PC-3 (cell line): ENCODE measurements around the gene HIPK2. TPM values are rescaled to one million over a fixed set of nuclear protein-coding genes. Genes with fewer than 3 reads are reported as not detected.

ENCODE experiments used
- ATAC-seq: fragments of 200-7000 bp; cut with Tn5 transposase; 2 replicates; pipeline ENCODE4 v1.9.1; 2020; ENCODE audit warnings: mild to moderate bottlenecking, moderate library complexity
- BruUV-seq: library from RNA; stranded (reverse); fragments of 400-500 nt; replicated peaks from 2 replicates; lab custom pipeline; 2021; lab: Mats Ljungman, UMichigan
- CTCF ChIA-PET: fragments of 300-600 bp; sonication (Branson Sonifier 250); formaldehyde crosslinking; loops from one replicate; lab custom pipeline; 2022; ENCODE audit warnings: antibody characterized with exemption; lab: Charles Lee
- POLR2A ChIA-PET: fragments of 300-600 bp; sonication (Branson Sonifier 250); formaldehyde crosslinking; loops from one replicate; lab custom pipeline; 2022; ENCODE audit warnings: antibody characterized with exemption; ENCODE audit not compliant: unreplicated experiment; lab: Charles Lee
- DNase-seq: peaks from one replicate; pipeline ENCODE4 v3.0.0-alpha.2; 2015
- H2AFZ ChIP-seq: fragments of 300-600 bp; sonication (generic); 2 replicates; pipeline ENCODE4 v1.6.0; 2016; ENCODE audit warnings: antibody characterized with exemption, low read length
- H3F3A ChIP-seq: fragments of 300-600 bp; sonication (generic); one replicate; pipeline ENCODE4 v1.6.0; 2017; ENCODE audit warnings: antibody characterized with exemption, low read length, control low read depth, mild to moderate bottlenecking; ENCODE audit not compliant: unreplicated experiment
- H3K27ac ChIP-seq: fragments of 300-600 bp; sonication (generic); 2 replicates; pipeline ENCODE4 v1.5.1; 2016; ENCODE audit warnings: mild to moderate bottlenecking, low read length
- H3K27me3 ChIP-seq: fragments of 300-600 bp; sonication (generic); 2 replicates; pipeline ENCODE4 v1.6.1; 2016; ENCODE audit warnings: low read length, mixed read lengths
- H3K36me3 ChIP-seq: fragments of 300-600 bp; sonication (generic); 2 replicates; pipeline ENCODE4 v1.6.1; 2016; ENCODE audit warnings: low read depth, mixed run types, low read length, mixed read lengths
- H3K4me1 ChIP-seq: fragments of 300-600 bp; sonication (generic); 2 replicates; pipeline ENCODE4 v1.5.1; 2016; ENCODE audit warnings: low read length; ENCODE audit not compliant: insufficient read depth
- H3K4me2 ChIP-seq: fragments of 300-600 bp; sonication (generic); 2 replicates; pipeline ENCODE4 v1.6.0; 2016; ENCODE audit warnings: low read length
- H3K4me3 ChIP-seq: fragments of 300-600 bp; sonication (generic); 2 replicates; pipeline ENCODE4 v1.5.1; 2016; ENCODE audit warnings: mild to moderate bottlenecking, low read length, mixed read lengths
- H3K79me2 ChIP-seq: fragments of 300-600 bp; sonication (generic); 2 replicates; pipeline ENCODE4 v1.6.1; 2017; ENCODE audit warnings: low read length, mixed read lengths
- H3K9ac ChIP-seq: fragments of 300-600 bp; sonication (generic); 2 replicates; pipeline ENCODE4 v1.6.0; 2016; ENCODE audit warnings: mild to moderate bottlenecking, low read length
- H3K9me2 ChIP-seq: fragments of 300-600 bp; sonication (generic); replicated peaks from 2 replicates; pipeline ENCODE4 v1.6.1; 2016; ENCODE audit warnings: mixed run types, low read length, mixed read lengths
- H3K9me3 ChIP-seq: fragments of 300-600 bp; sonication (generic); 2 replicates; pipeline ENCODE4 v1.6.1; 2016; ENCODE audit warnings: low read length, mixed read lengths
- H4K20me1 ChIP-seq: fragments of 300-600 bp; sonication (generic); 2 replicates; pipeline ENCODE4 v1.6.1; 2016; ENCODE audit warnings: low read length, mixed read lengths
- CTCF ChIP-seq: fragments of 300-600 bp; sonication (generic); conservative IDR thresholded peaks from 2 replicates; pipeline ENCODE4 v1.5.1; 2017; ENCODE audit warnings: antibody characterized with exemption, low read depth, mild to moderate bottlenecking, low read length
- EZH2 ChIP-seq: fragments of 300-600 bp; sonication (generic); IDR thresholded peaks from one replicate; pipeline ENCODE4 v1.6.1; 2017; ENCODE audit warnings: antibody characterized with exemption, mild to moderate bottlenecking, low read length; ENCODE audit not compliant: unreplicated experiment
- EZH2phosphoT487 ChIP-seq: fragments of 300-600 bp; sonication (generic); IDR thresholded peaks from 2 replicates; pipeline ENCODE4 v1.6.1; 2018; ENCODE audit warnings: mild to moderate bottlenecking, antibody characterized with exemption, low read length, borderline replicate concordance
- intact Hi-C: fragments of 100-400 bp; cut with micrococcal nuclease; formaldehyde crosslinking; loops from 2 replicates; pipeline ENCODE4 v1.9.0; 2023
- total RNA-seq: library from RNA; depleted of rRNA; stranded (reverse); fragments of >200 nt; gene quantifications from 2 replicates; pipeline ENCODE4 v1.2.3, GENCODE V29; 2014

Gene HIPK2
- total RNA-seq, 1 experiment from 2014 or later = 38.1 TPM

GRCh38 chr7:139643951-139644585 is 133.7 kb downstream of the HIPK2 start:
- no peak for ATAC-seq
- Histone ChIP-seq H3K9ac (no peak overlapping the region), H3K9me3 (no peaks in the 10 kb centered on the region), H3F3A (no peaks in the 10 kb centered on the region), H3K4me1 (peaks cover 14% of the 10 kb centered on the region; the same call in 1 of the 2 replicates), H3K9me2 (no peaks in the 10 kb centered on the region), H3K4me2 (no peak overlapping the region), H3K27ac (no peak overlapping the region), H3K4me3 (no peak overlapping the region), H3K79me2 (peaks cover 91% of the 10 kb centered on the region), H3K36me3 (peaks cover 44% of the 10 kb centered on the region), H3K27me3 (no peaks in the 10 kb centered on the region), H2AFZ (no peak overlapping the region), H4K20me1 (no peaks in the 10 kb centered on the region)
- POLR2A ChIA-PET = no interaction called here
- intact Hi-C loops = no loop called here
- TF ChIP-seq EZH2 (no peak), CTCF (no peak), EZH2phosphoT487 (no peak)
- CTCF ChIA-PET = no interaction called here
- no peak for DNase-seq
- no TSS peak for BruUV-seq

- Histone ChIP-seq H3K79me2 (peaks cover 86% of the 10 kb centered on the region), H3F3A (no peaks in the 10 kb centered on the region), H4K20me1 (no peaks in the 10 kb centered on the region), H3K4me3 (no peak overlapping the region), H3K27me3 (no peaks in the 10 kb centered on the region), H3K9ac (no peak overlapping the region), H2AFZ (no peak overlapping the region), H3K27ac (no peak overlapping the region), H3K36me3 (peaks cover 44% of the 10 kb centered on the region), H3K9me3 (no peaks in the 10 kb centered on the region), H3K4me1 (peaks cover 13% of the 10 kb centered on the region; the same call in 1 of the 2 replicates), H3K4me2 (no peak overlapping the region), H3K9me2 (no peaks in the 10 kb centered on the region)
- DNase-seq (no peak), ATAC-seq (no peak)
- ChIA-PET CTCF (no interaction called here), POLR2A (no interaction called here)
- no TSS peak for BruUV-seq
- no peak for TF ChIP-seq EZH2
- no peak for TF ChIP-seq CTCF
- no peak for TF ChIP-seq EZH2phosphoT487
- intact Hi-C loops = no loop called here
Observed at GRCh38 chr7:139642283-139642682, 135.5 kb downstream of the HIPK2 start.

GRCh38 chr7:139641337-139641992 is 136.3 kb downstream of the HIPK2 start:
- Histone ChIP-seq H4K20me1 (no peaks in the 10 kb centered on the region), H3K27me3 (no peaks in the 10 kb centered on the region), H3F3A (no peaks in the 10 kb centered on the region), H3K27ac (no peak overlapping the region), H3K4me2 (no peak overlapping the region), H3K9me3 (no peaks in the 10 kb centered on the region), H3K9me2 (no peaks in the 10 kb centered on the region), H3K4me1 (peaks cover 4% of the 10 kb centered on the region; the same call in 1 of the 2 replicates), H3K4me3 (no peak overlapping the region), H3K79me2 (peaks cover 83% of the 10 kb centered on the region), H3K9ac (no peak overlapping the region), H3K36me3 (peaks cover 44% of the 10 kb centered on the region), H2AFZ (no peak overlapping the region)
- ChIA-PET CTCF (no interaction called here), POLR2A (no interaction called here)
- no peak for DNase-seq
- no TSS peak for BruUV-seq
- no peak for ATAC-seq
- intact Hi-C loops = no loop called here
- TF ChIP-seq EZH2 (no peak), EZH2phosphoT487 (no peak), CTCF (no peak)
